HG02885 (cell line): Measurements from ENCODE around the gene PTPRF.

ENCODE experiments used
- ATAC-seq: cut with Tn5 transposase; IDR thresholded peaks from one replicate; pipeline ENCODE4 v1.9.1; 2021; ENCODE audit warnings: mild to moderate bottlenecking; ENCODE audit not compliant: unreplicated experiment, poor library complexity

PTPRF gene

DNA sequence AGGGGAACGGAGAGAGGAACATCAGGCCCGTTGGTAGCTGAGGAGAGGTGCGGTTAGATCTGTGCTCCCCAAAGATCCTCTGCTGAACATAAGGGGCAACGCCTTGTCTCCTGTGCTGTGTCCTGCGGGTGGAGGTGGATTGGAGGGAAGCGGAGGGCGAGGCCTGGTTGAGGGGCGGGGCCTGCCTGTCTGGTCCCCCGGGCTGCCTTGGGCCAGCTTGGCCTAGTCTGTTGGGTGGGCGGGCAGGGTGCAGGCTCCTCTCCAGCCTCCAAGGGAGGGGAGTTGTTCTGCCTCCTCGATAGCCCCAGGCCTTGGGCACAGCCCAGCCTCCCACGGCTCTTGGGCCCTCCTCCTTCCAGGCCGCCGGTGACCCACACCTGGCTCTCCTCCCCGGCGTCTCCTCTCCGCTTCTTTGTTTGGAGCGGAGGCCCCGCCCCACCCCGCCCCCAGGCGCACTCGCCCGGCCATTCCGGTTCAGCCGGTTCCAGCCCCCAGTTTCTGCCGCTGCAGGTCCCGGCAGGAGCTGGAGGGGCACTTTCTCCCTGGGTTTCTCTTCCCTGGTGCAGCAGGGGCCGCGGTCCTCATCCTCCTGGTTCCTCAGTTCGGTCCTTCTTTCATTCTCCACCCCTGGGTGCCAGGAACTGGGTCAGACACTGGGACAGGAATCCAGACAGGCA is 19.4 kb downstream of the PTPRF start:
- ATAC-seq: no peak

DNA sequence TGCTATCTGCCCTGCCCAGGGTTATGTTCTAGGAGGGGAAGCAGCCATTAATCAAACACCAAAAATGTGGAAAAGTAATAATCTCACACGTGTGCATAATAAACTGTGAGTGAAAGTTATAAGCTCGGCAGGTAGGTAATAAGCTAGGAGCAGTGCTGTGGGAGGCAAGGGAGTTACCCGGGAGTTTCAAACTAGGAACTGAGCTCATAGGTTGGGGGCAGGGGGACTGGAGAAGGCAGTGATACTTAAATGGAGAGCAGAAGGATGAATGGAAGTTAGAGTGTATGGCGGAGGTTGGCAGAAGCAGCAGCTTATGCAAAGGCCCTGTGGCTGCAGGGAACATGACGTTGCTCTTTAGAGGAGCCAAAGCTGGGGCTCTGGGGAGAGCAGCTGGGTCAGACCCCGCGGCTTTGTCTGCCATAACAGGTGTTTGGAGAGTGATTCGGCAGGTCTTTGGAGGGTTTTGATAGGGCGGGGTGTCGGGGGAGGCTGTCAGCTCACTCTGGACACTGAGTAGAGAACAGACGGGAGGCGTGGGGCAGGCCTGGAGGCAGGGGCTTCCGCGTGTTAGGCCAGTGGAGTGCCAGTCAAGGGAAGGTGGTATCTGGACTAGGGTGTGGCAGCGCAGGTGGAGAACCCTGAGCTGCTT is 20.0 kb downstream of the PTPRF start:
- ATAC-seq: no peak

DNA sequence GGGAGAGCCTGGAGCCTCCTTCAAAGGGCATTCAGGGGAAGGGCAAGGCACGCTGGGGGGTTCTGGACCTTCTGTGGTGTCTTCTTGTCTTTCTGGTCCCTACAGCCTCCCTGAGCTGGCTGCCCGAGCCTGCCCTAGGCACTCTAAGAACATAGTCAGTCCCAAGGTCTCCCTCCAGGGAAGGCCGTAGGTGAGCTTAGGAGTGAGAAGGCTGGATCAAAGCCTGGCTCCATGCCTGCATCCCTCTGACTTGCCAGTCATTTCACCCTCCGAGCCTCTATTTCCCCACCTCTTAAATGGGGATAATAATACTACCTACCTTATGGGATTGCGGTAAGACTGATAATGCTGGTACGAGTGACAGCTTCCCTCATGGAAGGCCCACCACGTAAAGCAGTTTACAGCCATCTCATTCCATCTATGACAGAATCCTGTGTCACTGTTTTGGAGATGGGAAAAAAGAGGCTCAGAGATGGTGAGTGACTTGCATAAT is 20.8 kb downstream of the PTPRF start:
- no peak for ATAC-seq

DNA sequence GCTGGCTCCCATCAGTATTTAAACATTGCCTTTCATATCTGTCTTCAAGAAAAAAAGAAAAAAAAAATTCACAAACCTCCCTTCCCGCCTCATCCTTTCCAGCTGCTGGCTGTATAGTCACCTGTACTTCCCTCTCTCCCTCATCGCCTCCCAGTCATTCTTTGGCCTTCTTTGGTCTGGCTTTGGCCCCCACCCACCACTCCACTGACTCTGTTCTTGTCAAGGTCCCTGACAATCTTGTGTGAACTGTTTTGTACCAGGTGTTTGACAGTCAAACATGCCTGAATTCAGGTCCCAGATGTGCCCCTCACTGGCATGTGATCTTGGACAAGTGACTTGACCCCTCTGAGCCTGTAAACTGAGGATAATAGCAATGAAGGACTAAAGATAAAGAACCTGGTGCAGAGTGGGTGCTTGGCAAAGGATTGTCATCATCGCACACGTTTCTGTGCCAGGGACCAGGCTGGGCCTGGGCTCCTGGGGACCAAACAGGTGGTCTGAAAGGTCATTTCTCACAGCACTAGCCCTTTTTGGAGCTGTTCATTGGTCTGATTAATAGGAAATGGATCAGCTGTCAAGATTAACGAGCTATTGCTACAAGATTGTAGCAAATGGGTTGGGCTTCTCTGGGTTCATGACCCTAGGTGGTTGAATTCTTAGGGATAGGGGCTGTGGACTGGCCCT is 21.5 kb downstream of the PTPRF start:
- no peak for ATAC-seq

DNA sequence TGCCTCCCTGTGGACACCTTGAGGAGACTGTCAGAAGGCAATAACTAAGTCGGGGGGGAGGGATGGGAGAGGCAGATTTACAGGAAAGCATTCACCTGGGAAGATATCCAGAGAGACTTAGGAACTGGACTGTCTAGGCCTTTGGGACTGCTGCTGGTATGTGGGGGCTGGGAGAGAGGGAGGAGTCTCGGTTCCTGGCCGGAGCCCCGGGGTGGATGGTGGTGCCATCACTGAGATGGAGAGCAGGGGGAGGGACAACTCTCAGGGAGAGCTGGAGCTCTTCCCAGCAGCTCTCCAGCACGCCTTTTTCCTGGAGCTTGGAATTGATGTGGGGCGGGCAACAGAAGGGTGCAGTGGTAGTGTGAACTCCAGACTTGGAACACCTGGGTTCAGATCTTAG is 22.1 kb downstream of the PTPRF start:
- ATAC-seq: no peak

DNA sequence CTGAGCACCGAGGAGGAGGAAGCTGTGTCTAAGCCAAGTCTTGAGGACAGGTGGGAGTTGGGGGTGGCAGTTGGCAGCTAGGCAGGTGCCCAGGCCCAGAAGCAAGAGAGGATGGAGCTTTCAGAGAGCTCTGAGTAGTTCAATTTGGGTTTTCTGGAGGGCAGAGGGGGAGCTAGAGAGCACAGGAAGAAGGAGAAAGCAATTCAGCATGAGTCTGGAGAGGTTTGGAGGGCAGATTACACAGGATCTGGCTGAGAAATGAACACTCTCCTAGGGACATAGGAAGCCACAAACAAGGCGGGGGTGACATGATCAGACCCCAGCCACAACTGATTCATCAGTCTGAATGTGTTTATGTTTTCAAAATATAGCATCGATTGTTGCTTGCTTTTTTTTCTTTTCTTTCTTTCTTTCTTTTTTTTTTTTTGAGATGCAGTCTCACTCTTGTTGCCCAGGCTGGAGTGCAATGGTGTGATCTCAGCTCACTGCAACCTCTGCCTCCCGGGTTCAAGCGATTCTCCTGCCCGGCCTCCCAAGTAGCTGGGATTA is 23.8 kb downstream of the PTPRF start:
- ATAC-seq: no peak

DNA sequence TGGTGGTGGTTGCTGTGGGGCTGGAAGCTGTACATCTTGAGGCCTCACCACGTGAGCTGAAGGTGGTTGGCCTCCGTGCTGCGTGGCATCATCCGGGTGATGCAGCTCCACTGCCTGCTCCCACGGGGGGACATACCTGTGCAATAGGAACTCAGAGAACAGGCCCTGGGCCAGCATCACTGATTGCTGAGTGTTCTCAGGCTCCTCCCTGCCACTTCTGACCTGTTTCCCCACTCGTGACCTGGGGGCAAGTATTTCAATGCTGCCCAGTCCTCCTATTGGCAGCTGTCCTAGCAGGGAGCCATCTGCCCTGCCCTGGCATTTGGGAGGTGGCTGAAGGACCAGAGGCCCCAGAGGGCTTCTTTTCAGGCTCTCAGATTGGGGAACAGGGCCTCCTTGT is 26.1 kb downstream of the PTPRF start:
- ATAC-seq: no peak

DNA sequence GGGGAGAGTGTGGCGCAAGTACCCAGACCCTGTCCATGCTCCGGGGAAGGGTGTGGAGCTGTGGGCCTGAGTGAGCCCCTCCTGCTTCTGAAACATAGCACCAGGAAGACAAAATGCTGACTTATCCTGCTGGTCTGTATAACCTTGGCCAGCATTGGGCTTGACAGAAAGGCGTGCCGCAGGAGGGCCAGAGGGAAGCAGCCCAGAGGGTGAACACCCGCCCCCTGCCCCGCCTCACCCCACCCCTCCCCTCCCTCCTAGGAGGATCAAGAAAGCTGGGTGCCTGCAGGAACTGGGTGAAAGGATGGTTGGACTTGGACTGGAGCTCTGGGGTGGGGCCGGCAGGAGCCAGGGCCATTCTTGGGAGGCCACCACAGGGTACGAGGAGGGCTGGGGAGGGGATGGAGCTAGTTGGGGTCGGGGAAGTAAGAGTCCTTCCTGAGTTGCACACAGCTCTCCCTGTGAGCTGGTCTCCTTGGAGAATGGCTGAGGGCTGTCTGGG is 27.1 kb downstream of the PTPRF start:
- no peak for ATAC-seq

DNA sequence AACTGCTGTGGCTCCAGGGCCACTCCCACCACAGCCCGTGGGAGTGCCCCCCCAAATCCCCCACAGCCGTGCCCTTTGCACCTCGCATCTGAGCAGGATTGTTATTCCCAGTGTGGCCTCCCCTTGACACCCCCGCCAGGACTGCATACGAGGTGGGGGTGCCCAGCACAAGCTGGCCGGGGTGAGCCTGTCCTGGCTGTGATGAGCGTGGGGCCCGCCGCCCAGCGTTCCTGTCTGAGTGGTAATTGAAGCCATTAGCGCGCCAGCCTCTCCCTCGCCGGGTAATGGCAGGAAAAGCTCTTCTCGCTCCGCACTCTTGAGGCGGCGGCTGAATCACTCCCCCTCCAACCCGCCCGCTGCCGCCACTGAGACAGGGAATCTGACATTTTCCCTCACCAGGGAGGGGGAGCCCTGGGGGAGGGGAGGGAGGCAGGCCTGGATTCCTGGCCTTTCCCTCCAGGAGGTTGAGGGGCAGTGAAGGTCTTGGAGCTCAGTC is 27.7 kb downstream of the PTPRF start:
- no peak for ATAC-seq

DNA sequence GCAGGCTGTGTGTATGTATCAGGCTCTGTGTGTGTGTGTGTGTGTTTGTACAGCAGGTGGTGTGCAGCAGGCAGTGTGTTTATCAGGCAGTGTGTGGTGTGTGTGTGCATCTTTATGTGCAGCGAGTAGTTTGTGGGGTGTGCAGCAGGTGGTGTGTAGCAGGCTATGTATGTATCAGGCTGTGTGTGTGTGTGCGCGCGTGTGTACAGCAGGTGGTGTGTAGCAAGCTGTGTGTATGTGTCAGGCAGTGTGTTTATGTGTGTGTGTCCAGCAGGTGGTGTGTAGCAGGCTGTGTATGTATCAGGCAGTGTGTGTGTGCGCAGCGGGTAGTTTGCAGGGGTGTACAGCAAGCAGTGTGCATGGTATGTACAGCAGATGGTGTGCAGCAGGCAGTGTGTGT is 29.0 kb downstream of the PTPRF start:
- no peak for ATAC-seq

DNA sequence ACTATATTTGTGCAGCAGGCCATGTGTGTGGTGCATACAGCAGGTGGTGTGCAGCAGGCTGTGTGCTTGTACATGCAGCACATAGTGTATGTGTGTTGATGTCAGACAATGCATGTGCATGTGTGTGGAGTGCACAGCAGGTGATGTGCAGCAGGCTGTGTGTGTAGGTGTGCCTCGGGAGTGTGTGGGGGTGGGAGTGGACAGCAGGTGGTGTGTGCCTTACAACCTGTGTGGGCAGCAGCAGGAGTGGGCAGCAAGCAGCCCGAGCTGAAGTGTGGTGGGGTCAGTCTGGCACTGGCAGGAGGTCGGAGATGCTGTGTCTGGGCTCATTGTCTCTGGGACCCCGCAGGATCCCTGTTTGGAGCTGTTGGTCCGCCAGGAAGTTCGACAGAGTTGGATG is 29.6 kb downstream of the PTPRF start:
- no peak for ATAC-seq

DNA sequence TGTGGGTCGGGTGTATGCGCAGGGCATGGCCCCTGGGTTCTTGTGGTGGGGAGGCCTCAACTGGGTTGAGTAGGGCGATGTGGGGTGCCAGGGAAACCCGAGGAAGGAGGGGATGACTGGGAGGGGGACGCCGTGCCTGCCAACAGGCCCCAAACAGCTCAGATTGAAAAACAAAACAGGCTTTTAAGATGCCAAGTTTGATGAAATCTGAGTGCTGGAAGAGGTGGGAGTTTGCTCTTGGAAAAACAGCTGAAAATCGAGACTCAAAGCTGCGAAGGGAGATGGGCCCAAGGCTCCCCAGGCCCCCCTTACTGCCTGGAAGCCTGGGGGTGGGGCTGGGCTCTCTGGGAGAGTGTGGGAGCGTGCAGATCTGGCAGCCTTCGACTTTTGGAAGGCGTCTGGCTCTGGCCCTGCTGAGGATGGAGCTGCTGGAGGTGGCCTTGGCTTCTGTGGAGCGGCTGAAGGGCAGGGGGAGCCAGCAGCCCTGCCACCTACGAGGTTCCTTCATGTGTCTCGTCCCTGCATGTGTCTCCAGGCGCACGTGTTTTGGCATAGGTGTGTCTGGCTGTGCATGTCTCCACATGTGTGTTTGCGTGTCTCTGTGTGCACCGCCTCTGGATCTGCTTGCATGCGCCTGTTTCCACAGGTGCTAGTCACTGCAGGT is 33.3 kb downstream of the PTPRF start:
- ATAC-seq: no peak

DNA sequence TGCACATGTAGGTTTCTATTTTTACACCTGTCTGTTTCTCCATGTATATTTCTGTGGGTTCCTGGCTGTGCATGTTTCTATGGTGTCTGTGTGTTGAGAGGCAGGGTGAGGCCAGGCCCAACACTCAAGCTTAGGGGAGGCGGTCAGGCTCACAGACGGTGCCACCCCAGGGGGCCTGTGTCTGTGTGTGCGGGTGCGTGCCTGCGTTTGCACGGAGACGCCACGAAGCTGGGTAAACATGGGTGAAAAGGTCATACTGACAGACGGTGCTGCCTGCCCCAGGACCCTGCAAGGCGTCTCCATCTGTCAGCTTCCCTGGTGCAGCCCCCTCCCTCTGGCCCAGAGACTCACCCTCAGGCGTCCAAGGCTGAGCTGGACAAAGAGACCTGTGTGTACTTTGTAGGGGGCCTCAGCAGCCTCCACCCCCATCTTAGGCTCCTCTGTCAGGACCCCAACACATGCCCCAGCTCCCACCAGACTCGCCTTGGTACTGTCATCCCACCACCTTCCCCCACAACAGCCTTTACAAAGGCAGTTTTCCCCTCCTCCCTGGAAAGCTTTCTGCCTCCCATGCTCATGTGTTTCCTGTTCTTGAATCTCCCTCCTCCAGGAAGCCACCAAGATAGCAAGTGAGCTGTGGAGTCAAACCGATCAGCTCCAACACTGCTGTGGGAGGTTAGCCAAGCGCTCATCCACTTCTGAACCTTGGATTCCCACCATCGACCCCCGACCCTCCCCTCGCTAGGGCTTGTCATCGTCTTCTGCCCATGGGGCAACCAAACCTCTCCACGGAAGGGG is 34.1 kb downstream of the PTPRF start:
- ATAC-seq: no peak

DNA sequence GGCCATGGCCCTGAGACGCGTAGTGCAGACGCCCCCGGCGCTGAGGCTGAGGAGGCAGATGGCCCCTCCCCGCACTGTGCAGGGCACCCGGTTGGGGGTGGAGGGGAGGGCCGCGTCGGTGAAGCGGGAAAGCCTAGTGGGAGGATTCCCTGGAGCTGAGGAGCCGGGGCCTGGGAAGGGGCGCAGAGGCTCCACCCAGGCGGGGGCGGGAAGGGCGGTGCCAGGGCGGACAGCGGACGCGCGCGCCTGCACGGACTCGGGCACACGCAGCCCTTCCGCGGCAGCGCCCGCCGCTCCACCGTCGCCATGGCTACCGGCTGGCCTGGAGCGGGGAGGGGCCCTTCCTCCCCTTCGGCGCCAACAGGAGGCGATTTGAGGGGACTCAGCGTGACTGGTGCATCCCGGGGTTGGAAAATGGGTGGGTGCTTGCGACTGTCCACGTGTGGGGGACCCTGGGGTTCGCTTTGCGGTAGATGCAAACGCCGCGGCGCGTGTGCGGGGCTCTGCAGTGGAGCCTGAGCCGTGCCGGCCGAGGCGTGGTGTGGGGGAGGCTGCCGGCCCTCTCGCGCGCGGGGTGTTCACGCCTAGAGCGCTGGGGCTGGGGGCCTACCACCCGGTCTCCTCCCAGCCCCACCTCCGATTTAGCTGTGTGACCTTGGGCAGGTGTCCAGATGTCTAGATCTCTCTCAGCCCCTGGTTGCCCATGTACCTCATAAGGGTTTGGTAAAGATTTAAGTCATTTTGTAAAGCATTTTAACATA is 35.1 kb downstream of the PTPRF start:
- ATAC-seq: no peak

DNA sequence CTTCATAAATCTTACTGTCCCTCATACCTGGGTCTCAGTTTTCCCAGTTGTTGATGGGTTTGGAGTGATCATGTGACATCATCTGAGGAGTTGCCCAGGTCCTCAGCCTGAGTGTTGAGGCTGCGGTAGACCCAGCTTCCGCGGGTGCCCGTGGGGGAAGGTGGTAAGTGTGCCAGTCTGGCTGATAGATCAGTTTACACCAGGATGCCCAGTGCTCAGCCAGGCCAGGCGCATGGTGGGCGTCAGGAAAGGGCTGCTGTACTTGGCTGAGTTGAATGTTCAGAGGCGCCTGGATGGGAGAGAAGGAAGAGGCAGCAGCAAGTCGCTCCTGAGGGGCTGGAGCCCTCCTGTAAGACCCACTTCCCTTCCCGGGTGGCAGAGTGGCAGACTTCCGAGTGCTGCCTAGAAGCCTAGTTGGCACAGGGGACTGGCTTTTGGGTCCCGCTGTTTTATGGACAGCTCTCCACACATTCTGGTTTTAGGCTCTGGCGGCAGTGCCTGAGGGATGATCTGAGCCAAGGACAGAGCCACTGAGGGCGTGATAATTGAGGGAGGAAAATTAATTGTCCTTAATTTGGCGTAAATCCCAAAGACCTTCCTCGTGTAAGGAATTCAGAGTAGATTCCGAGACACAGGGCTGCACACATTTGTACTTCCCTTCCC is 35.8 kb downstream of the PTPRF start:
- ATAC-seq: no peak

DNA sequence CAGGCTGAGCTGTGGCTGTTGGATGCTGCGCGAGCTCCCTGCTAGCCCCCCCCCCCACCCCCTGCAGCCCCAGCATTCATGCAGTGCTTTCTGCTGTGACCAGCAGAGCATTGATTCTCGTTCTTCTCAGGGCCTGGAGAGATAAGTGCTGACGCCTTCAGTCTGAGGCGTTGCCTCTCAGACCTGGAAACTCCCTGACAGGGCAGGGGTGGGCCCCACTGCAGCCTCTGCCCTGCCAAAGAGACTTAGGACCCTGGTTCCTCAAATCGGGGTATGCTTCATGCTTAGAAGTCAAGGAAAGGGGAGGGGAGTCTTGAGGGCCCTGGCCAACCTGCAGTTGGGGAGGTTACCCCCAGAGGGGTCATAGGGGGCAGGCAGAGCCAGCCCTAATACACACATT is 38.5 kb downstream of the PTPRF start:
- ATAC-seq: no peak

DNA sequence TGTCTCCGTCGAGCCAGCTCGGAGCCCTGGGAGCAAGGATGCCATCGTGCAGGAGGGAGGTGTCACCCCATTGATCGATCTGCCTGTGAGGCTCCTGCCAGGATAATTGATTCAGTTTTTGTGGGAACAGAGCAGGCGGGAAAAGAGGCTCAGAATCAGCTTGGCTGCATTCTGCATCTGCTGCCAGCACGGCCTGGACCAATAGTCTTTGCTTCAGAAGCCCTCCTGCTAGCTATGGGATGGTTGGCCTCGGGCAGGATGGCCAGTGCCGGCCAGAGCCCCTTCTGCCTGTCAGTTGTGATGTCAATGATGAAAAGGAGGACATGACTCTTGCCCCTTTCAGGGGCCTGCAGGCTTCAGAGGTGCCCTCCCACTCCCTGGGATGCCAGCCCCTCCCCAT is 39.6 kb downstream of the PTPRF start:
- ATAC-seq: no peak

DNA sequence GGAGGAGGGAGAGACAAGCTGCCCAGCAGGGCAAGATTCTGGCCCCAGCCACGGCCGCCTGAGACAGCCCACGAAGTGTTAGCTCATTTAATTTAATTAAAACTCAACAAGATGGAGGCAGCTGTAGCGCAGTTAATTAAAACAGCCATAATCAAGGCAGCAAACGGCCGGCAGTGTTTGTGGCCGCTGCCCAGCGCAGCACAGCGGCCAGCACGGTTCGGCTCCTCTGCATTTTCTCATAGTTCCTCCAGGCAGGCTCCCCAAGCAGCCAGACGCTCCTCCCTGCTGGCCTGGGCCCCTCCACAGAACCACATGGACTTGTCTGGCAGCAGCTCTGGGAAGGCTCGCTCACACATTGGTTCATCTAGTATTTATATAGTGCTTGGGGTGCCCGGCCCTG is 40.0 kb downstream of the PTPRF start:
- no peak for ATAC-seq
